SK-N-SH (cell line): Measurements from ENCODE around the gene SUN2. TPM values are rescaled to one million over a fixed set of nuclear protein-coding genes. Genes with fewer than 3 reads are reported as not detected.

ENCODE experiments used
- CTCF ChIA-PET: fragments of 300-600, 350-600 bp; formaldehyde crosslinking; extraction: SDS; loops from one replicate; lab custom pipeline; 2021; lab: Yijun Ruan, JAX
- POLR2A ChIA-PET: fragments of 350-600 bp; sonication (Branson Sonifier 250); formaldehyde crosslinking; extraction: SDS; loops from one replicate; lab custom pipeline; 2020; ENCODE audit warnings: antibody characterized with exemption, inconsistent platforms; lab: Yijun Ruan, JAX
- DNase-seq: peaks from one replicate; pipeline ENCODE4 v3.0.0; 2012
- H2AFZ ChIP-seq: fragments of 200-600 bp; sonication (generic); 2 replicates; pipeline ENCODE4 v1.8.1; 2016; ENCODE audit warnings: antibody characterized with exemption, mild to moderate bottlenecking, low read depth
- H3F3A ChIP-seq: fragments of 200-600 bp; sonication (generic); replicated peaks from 2 replicates; pipeline ENCODE3; 2016; ENCODE audit warnings: antibody characterized with exemption, mild to moderate bottlenecking; ENCODE audit not compliant: insufficient read depth
- H3K27ac ChIP-seq, 2 experiments: fragments of 200-500 bp in 1 of 2; fragments of 200-600 bp in 1 of 2; sonication (Bioruptor generic) in 1 of 2; sonication (generic), shearing (Covaris generic) in 1 of 2; 2 replicates each; pipeline versions ENCODE4 v1.5.1 to v1.6.1; 2014 to 2016; ENCODE audit warnings: low read depth in 2 of 2, inconsistent platforms in 1 of 2, low read length in 1 of 2, mild to moderate bottlenecking in 1 of 2, mixed read lengths in 1 of 2
- H3K27me3 ChIP-seq: fragments of 200-600 bp; sonication (generic), shearing (Covaris generic); 2 replicates; pipeline ENCODE4 v1.6.1; 2016; ENCODE audit warnings: mixed run types; ENCODE audit not compliant: insufficient read depth
- H3K36me3 ChIP-seq, 2 experiments: fragments of 200-500 bp in 1 of 2; fragments of 200-600 bp in 1 of 2; sonication (Bioruptor generic) in 1 of 2; sonication (generic) in 1 of 2; replicated peaks in 1 of 2; 2 replicates each; pipeline versions ENCODE3 to v1.5.1; 2014 to 2016; ENCODE audit warnings: low read length in 1 of 2, mild to moderate bottlenecking in 1 of 2; ENCODE audit not compliant: insufficient read depth in 2 of 2, control insufficient read depth in 1 of 2
- H3K4me1 ChIP-seq, 2 experiments: fragments of 200-500 bp in 1 of 2; fragments of 200-600 bp in 1 of 2; sonication (Bioruptor generic) in 1 of 2; sonication (generic), shearing (Covaris generic) in 1 of 2; 2 replicates each; pipeline versions ENCODE4 v1.5.1 to v1.6.1; 2014 to 2016; ENCODE audit warnings: low read depth in 1 of 2, low read length in 1 of 2, mixed run types in 1 of 2; ENCODE audit not compliant: insufficient read depth in 2 of 2, control insufficient read depth in 1 of 2
- H3K4me2 ChIP-seq: fragments of 200-600 bp; sonication (generic), shearing (Covaris generic); 2 replicates; pipeline ENCODE4 v1.6.1; 2017; ENCODE audit warnings: mixed run types
- H3K4me3 ChIP-seq, 2 experiments: fragments of 200-500 bp in 1 of 2; fragments of 200-600 bp in 1 of 2; sonication (Bioruptor generic) in 1 of 2; sonication (generic), shearing (Covaris generic) in 1 of 2; 2 replicates each; pipeline versions ENCODE4 v1.5.1 to v1.8.1; 2014 to 2016; ENCODE audit warnings: low read depth in 2 of 2, inconsistent platforms in 1 of 2, low read length in 1 of 2, mild to moderate bottlenecking in 1 of 2, mixed read lengths in 1 of 2, moderate library complexity in 1 of 2
- H3K79me2 ChIP-seq: fragments of 200-600 bp; sonication (generic); 2 replicates; pipeline ENCODE4 v1.8.1; 2017; ENCODE audit warnings: mild to moderate bottlenecking; ENCODE audit not compliant: insufficient read depth
- H3K9ac ChIP-seq: fragments of 200-600 bp; sonication (generic); 2 replicates; pipeline ENCODE4 v1.6.1; 2017; ENCODE audit warnings: mixed run types
- H3K9me2 ChIP-seq: fragments of 200-600 bp; sonication (generic); 2 replicates; pipeline ENCODE4 v1.6.1; 2017; ENCODE audit warnings: mixed run types
- H3K9me3 ChIP-seq: fragments of 200-600 bp; sonication (generic); 2 replicates; pipeline ENCODE4 v1.6.1; 2017; ENCODE audit warnings: mixed run types, mild to moderate bottlenecking, moderate library complexity
- H4K20me1 ChIP-seq: fragments of 200-600 bp; sonication (generic); 2 replicates; pipeline ENCODE4 v1.6.1; 2017; ENCODE audit warnings: mild to moderate bottlenecking, mixed run types; ENCODE audit not compliant: insufficient read depth
- ELF1 ChIP-seq: IDR thresholded peaks from 2 replicates; pipeline ENCODE4 v1.4.0; 2012
- FOSL2 ChIP-seq: IDR thresholded peaks from 2 replicates; pipeline ENCODE4 v1.4.0; 2012; ENCODE audit warnings: low read depth, mild to moderate bottlenecking, moderate library complexity, borderline replicate concordance
- FOXJ3 ChIP-seq: sonication (generic); formaldehyde crosslinking; IDR thresholded peaks from 2 replicates; pipeline ENCODE4 v1.5.1; 2020; ENCODE audit warnings: mild to moderate bottlenecking, missing genetic modification reagents
- FOXM1 ChIP-seq: IDR thresholded peaks from 2 replicates; pipeline ENCODE4 v1.4.0; 2012; ENCODE audit warnings: low read depth, mild to moderate bottlenecking
- GATA2 ChIP-seq: sonication (generic); formaldehyde crosslinking; IDR thresholded peaks from 2 replicates; pipeline ENCODE4 v1.5.0; 2020; ENCODE audit warnings: mild to moderate bottlenecking, missing genetic modification reagents
- IRF3 ChIP-seq: fragments of 150-350 bp; IDR thresholded peaks from 2 replicates; pipeline ENCODE4 v1.6.1; 2016; ENCODE audit warnings: mild to moderate bottlenecking, low read depth, low read length
- JUND ChIP-seq: IDR thresholded peaks from 2 replicates; pipeline ENCODE4 v1.4.0; 2012
- MEF2A ChIP-seq: IDR thresholded peaks from 2 replicates; pipeline ENCODE4 v1.4.0; 2012; ENCODE audit warnings: low read depth, borderline replicate concordance
- MXI1 ChIP-seq: IDR thresholded peaks from 2 replicates; pipeline ENCODE4 v1.6.1; 2012; ENCODE audit warnings: mild to moderate bottlenecking, low read depth, low read length, improper control_type of control experiment
- NFIC ChIP-seq: IDR thresholded peaks from 2 replicates; pipeline ENCODE4 v1.4.0; 2012; ENCODE audit warnings: borderline replicate concordance
- POLR2AphosphoS5 ChIP-seq: IDR thresholded peaks from 2 replicates; pipeline ENCODE4 v1.6.1; 2012; ENCODE audit warnings: low read depth, low read length
- RCOR1 ChIP-seq: fragments of 150-350 bp; IDR thresholded peaks from 2 replicates; pipeline ENCODE4 v1.6.1; 2017; ENCODE audit warnings: antibody characterized with exemption, low read length
- REST ChIP-seq: IDR thresholded peaks from 2 replicates; pipeline ENCODE4 v1.6.1; 2012; ENCODE audit warnings: mild to moderate bottlenecking, low read depth, low read length, moderate library complexity
- RFX5 ChIP-seq: IDR thresholded peaks from 2 replicates; pipeline ENCODE4 v1.6.1; 2012; ENCODE audit warnings: mild to moderate bottlenecking, improper control_type of control experiment, low read length
- RXRA ChIP-seq: IDR thresholded peaks from 2 replicates; pipeline ENCODE4 v1.4.0; 2012; ENCODE audit warnings: low read depth, mild to moderate bottlenecking, borderline replicate concordance
- SIN3A ChIP-seq: IDR thresholded peaks from 2 replicates; pipeline ENCODE4 v1.6.1; 2012; ENCODE audit warnings: low read depth, mild to moderate bottlenecking, low read length, moderate library complexity, borderline replicate concordance
- USF2 ChIP-seq: fragments of 150-350 bp; IDR thresholded peaks from 2 replicates; pipeline ENCODE4 v1.6.1; 2017; ENCODE audit warnings: antibody characterized with exemption, low read length, low read depth, borderline replicate concordance
- WGBS: methylation state at CpG from one replicate; pipeline ENCODE4 v1.1.6; 2017; ENCODE audit warnings: low lambda C conversion rate; 5-methylcytosine and 5-hydroxymethylcytosine counted together
- polyA plus RNA-seq, 3 experiments: library from polyadenylated mRNA; depleted of rRNA; stranded (reverse); fragments of >200 nt; gene quantifications; 2 replicates each; pipeline ENCODE4 v1.2.3, GENCODE V29; 2012

The SUN2 gene
- polyA plus RNA-seq, 1 of the 3 experiments (the other 2 are of a cell fraction), result 10.2 TPM

- Histone ChIP-seq H3K9me3 (no peaks in the 10 kb centered on the region), H4K20me1 (no peaks in the 10 kb centered on the region), H3K4me1 (no peaks in the 10 kb centered on the region; a peak in 1 of 4 replicates), H3K27ac (no peak overlapping the region), H3K4me2 (no peak overlapping the region), H3F3A (no peaks in the 10 kb centered on the region), H3K9ac (no peak overlapping the region), H3K9me2 (no peaks in the 10 kb centered on the region), H3K36me3 (peaks cover 0 to 21% of the 10 kb centered on the region in 2 experiments), H2AFZ (no peak overlapping the region), H3K4me3 (no peak overlapping the region), H3K79me2 (no peaks in the 10 kb centered on the region), H3K27me3 (no peaks in the 10 kb centered on the region)
- POLR2A ChIA-PET, result no interaction called here
- DNase-seq, result no peak
- 100% methylated on average over 3 of the region's 13 CpGs for WGBS
- CTCF ChIA-PET, result interaction anchor here (1.1 to 2.3 kb wide), 4 partner anchors 12 to 37 kb away, joined by 4 to 15 read pairs (median 5); no protein-coding TSS in a partner anchor
- no peak for TF ChIP-seq FOXJ3 (CRISPR knock-in tag)
- TF ChIP-seq MXI1, result no peak
- no peak for TF ChIP-seq SIN3A
- no peak for TF ChIP-seq POLR2AphosphoS5
- TF ChIP-seq JUND, result no peak
- TF ChIP-seq FOSL2, result no peak
- TF ChIP-seq, all 33 proteins: peak for 0
Observed at GRCh38 chr22:38732251-38732815, 23.5 kb downstream of the SUN2 start.

- ChIA-PET POLR2A (no interaction called here), CTCF (interaction anchor here (1.3 to 2.3 kb wide), 2 partner anchors 12 to 37 kb away, joined by 4 to 15 read pairs; no protein-coding TSS in a partner anchor)
- no peaks in the 10 kb centered on the region for H3F3A ChIP-seq
- no peaks in the 10 kb centered on the region; a peak in 1 of 4 replicates for H3K4me1 ChIP-seq
- H3K79me2 ChIP-seq, result no peaks in the 10 kb centered on the region
- WGBS, result 90% methylated on average over 2 of the region's 6 CpGs
- H3K36me3 ChIP-seq, result peaks cover 0 to 26% of the 10 kb centered on the region in 2 experiments
- H4K20me1 ChIP-seq, result no peaks in the 10 kb centered on the region
- H2AFZ ChIP-seq, result no peak overlapping the region
- no peaks in the 10 kb centered on the region for H3K27me3 ChIP-seq
- no peak for DNase-seq
- no peak overlapping the region for H3K4me2 ChIP-seq
- H3K9me2 ChIP-seq, result no peaks in the 10 kb centered on the region
- TF ChIP-seq RFX5 (no peak), MXI1 (no peak), NFIC (no peak)
- no peak overlapping the region for H3K27ac ChIP-seq
- H3K4me3 ChIP-seq, result no peak overlapping the region
- H3K9ac ChIP-seq, result no peak overlapping the region
- H3K9me3 ChIP-seq, result no peaks in the 10 kb centered on the region
Observed at GRCh38 chr22:38731703-38732161, 24.1 kb downstream of the SUN2 start.

- Histone ChIP-seq H3K79me2 (no peaks in the 10 kb centered on the region), H3K9ac (no peak overlapping the region), H4K20me1 (no peaks in the 10 kb centered on the region), H3K4me1 (no peaks in the 10 kb centered on the region; a peak in 1 of 4 replicates), H2AFZ (no peak overlapping the region), H3K9me3 (no peaks in the 10 kb centered on the region), H3K27ac (no peak overlapping the region), H3K36me3 (peaks cover 0 to 27% of the 10 kb centered on the region in 2 experiments), H3K9me2 (no peaks in the 10 kb centered on the region), H3K4me2 (no peak overlapping the region), H3K4me3 (no peak overlapping the region), H3F3A (no peaks in the 10 kb centered on the region), H3K27me3 (no peaks in the 10 kb centered on the region)
- DNase-seq, result no peak
- WGBS, result 100% methylated on average over 8 of the region's 13 CpGs
- ChIA-PET CTCF (no interaction called here), POLR2A (no interaction called here)
- no peak for TF ChIP-seq MEF2A
- TF ChIP-seq FOXM1, result no peak
- no peak for TF ChIP-seq USF2
- no peak for TF ChIP-seq ELF1
- no peak for TF ChIP-seq IRF3
- no peak for TF ChIP-seq REST
- TF ChIP-seq RFX5, result no peak
- no peak for TF ChIP-seq RCOR1
- TF ChIP-seq GATA2 (CRISPR knock-in tag), result no peak
- no peak for TF ChIP-seq RXRA
- no peak for TF ChIP-seq SIN3A
Observed at GRCh38 chr22:38730411-38730871, 25.4 kb downstream of the SUN2 start.
